GM12864 (cell line): ENCODE results near the gene OXNAD1.

Experiments used
- DNase-seq: peaks from one replicate; pipeline ENCODE4 v3.0.0-alpha.2; 2011; ENCODE audit warnings: low read depth
- H3K4me3 ChIP-seq: 2 replicates; pipeline ENCODE4 v1.5.1; 2011; ENCODE audit warnings: mild to moderate bottlenecking, low read depth, low read length, control low read depth
- TF ChIP-seq, protein P1 (sequence below): IDR thresholded peaks from 2 replicates; pipeline ENCODE4 v1.5.1; 2011; ENCODE audit warnings: low read depth, mild to moderate bottlenecking, moderate library complexity, low read length, control low read depth, inconsistent platforms; ENCODE audit errors: missing control alignments

The OXNAD1 gene

DNA sequence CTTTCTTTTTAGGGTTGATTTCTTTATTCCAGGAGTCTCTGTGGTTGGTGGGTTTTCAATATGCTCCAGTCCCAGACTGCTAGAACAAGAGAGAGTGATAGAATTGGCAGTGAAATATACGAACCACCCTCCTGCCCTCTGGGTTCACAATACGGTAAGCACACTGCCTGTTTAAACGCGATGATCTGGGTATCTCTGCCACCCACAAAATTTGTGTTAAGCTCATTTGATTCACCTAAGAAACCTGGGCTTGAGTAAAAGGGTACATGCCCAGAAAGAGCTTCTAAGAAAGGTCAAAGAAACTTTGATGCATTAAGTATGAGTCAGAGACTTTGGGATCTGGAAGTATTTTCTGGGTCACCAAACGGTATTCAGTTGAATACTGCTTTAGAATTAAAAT, 29.8 kb downstream of the OXNAD1 start:
- DNase-seq, result no peak
- TF ChIP-seq, protein P1, sequence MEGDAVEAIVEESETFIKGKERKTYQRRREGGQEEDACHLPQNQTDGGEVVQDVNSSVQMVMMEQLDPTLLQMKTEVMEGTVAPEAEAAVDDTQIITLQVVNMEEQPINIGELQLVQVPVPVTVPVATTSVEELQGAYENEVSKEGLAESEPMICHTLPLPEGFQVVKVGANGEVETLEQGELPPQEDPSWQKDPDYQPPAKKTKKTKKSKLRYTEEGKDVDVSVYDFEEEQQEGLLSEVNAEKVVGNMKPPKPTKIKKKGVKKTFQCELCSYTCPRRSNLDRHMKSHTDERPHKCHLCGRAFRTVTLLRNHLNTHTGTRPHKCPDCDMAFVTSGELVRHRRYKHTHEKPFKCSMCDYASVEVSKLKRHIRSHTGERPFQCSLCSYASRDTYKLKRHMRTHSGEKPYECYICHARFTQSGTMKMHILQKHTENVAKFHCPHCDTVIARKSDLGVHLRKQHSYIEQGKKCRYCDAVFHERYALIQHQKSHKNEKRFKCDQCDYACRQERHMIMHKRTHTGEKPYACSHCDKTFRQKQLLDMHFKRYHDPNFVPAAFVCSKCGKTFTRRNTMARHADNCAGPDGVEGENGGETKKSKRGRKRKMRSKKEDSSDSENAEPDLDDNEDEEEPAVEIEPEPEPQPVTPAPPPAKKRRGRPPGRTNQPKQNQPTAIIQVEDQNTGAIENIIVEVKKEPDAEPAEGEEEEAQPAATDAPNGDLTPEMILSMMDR, result no peak
- H3K4me3 ChIP-seq, result no peak overlapping the region

DNA sequence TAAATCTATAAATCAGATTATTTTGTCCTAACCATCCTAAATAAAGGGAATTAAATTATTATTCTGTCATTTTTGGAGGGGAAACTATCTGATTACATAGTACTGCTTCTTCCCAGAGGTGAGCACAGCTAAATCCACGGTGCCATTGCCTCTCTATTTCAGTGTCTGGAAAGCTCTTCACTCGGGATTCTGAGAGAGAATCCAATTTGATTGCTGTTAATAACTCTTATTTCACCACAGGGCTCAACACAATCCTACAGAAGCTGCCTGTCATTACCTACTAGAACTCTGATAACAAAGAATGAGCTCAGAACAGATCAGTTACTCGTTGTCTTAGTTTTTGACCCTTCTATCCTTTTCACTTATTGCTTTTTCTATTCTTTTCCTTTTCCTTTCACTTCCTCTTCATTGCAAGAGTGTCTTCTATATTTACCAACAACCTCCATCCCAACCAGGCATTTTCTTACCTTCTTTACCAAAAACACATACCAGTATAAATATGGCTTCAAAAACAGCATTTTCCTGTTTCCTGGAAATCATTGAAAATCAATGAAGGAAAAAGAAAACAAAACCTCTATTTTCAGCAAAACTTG, 30.4 kb downstream of the OXNAD1 start:
- DNase-seq, result no peak
- no peak overlapping the region for H3K4me3 ChIP-seq
- TF ChIP-seq, protein P1, result no peak

DNA sequence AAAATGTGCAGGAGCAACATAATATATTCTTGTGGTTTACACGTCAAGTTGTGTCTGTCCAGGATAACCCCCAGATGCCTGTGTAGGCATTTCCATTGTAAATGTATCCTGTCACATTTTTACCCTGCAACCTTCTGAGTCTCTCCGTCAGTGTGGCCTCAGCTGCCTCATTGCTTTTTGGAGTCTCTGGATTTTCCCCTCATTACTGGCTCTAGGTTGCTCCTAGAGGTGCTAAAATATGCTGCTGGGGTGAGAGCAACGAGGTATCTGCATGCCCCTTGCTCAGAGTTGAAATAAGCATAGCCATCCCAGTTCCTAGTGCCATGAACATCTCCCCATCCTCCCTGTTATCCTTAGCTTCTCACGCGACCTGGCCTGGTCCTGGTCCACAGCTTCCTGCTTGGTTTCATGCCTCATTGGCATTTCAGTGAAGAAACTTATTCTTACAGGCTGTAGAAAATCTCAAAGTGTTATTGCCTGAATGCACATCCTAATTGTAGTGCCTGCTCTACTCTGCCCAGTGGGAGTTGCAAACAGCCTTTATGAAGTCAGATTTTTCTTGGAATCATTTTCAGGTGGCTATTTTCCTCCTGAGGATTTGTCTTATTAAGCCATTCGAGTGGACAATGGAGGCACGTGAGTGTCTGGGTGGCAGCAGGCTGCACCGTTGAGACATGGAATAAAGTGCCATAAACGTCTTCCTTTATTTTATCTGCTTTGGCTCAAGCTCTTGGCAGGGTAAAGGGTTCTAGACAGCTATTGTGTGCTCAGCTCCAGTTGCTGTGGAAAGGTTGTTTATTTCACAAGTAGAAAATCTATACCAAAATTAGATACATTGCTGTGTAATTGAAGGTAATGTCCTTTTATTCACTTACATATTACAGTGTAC, 33.2 kb downstream of the OXNAD1 start:
- TF ChIP-seq, protein P1, result no peak
- DNase-seq, result no peak
- no peak overlapping the region for H3K4me3 ChIP-seq

DNA sequence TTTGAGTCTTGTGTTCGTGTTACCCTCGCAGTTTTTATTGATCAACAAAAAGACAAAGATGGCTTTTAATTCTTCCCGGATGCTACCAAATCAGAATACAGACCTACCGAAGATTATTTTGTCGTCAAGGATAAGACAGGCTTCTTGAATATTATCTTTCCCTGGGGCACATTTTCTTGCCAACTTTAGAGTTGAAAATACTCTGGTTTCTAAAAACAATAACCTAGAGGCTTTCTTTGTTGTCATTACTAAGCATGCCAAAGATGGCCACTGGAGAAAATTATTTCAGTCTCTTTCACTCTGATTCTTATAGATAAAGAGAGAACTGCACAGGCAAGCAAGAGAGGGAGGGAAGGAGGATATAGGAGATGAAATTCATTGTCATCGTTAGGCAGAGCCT, 33.9 kb downstream of the OXNAD1 start:
- TF ChIP-seq, protein P1, result no peak
- DNase-seq, result no peak
- no peak overlapping the region for H3K4me3 ChIP-seq

DNA sequence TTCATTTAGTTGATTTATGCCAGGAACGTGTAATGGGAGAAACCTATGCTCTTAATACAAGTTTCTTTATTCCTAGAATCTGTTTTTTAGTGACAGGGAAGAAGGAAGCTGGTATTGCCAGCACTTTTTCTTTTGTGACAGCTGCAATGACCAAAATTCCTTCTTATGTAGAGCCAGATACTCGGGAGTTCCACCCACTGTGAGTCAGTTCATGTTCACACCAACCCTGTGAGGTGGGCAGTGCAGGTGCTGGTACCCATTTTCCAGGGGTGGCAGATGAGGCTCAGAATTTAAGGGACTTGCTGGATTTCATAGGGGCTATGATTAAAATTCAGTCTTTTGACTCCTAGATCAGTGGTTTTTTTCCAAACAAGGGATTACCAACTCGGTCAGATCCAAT, 34.7 kb downstream of the OXNAD1 start:
- TF ChIP-seq, protein P1, result no peak
- DNase-seq, result no peak
- H3K4me3 ChIP-seq, result no peak overlapping the region

DNA sequence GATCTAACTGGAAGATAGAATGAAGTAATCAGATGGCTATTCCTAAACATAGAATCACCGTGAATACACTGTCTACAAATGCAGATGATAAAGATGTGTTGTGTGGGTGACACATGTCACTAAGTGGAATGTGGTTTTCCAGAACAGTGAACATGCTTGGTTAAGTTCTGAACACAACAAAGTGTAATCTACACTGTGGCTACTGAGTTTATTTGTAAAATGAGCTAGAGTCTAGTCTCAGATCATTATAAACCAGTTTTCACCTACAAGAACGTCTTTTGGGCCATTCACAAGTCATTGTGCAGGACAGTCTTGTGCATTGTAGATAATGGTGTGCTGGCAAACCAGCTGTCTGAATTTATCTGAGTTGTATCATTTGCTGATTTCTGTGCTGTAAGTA, 35.3 kb downstream of the OXNAD1 start:
- no peak for DNase-seq
- no peak overlapping the region for H3K4me3 ChIP-seq
- TF ChIP-seq, protein P1, result no peak
